ENCODE results near the gene S1PR2. TPM values are rescaled to one million over a fixed set of nuclear protein-coding genes. Genes with fewer than 3 reads are reported as not detected.

Gene S1PR2
- total RNA-seq, 2 experiments from 2014 or later = 14.6 to 17.2 TPM

DNA sequence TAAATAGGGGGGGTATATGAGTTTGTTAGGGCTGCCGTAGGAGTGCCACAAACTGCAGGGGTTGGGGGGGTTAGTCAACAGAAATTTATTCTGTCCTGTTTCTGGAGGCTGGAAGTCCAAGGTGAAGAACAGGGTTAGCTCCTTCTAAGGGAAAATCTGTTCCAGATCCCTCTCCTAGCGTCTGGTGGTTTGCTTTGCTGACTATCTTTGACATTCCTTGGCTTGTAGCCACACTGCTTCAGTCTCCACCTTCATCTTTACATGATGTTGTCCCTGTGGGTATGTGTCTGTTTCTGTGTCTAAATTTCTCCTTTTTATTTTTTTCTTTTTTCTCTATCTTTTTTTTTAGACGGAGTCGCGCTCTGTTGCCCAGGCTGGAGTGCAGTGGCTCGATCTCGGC is 31.6 kb upstream of the S1PR2 start:
- Histone ChIP-seq H3K27ac (ENCODE audit: low read depth in 1 of 2, low read length in 2 of 2) (no peak overlapping the region), H3K27me3 (ENCODE audit: control insufficient read depth in 1 of 2, insufficient read depth in 2 of 2, low read length in 2 of 2) (no peaks in the 10 kb centered on the region), H3K4me3 (ENCODE audit: low read length) (no peak overlapping the region), H3K36me3 (ENCODE audit: insufficient read depth, low read length) (peaks cover 10% of the 10 kb centered on the region), H3K9me3 (ENCODE audit: control insufficient read depth in 1 of 2, insufficient read depth in 1 of 2, low read length in 2 of 2) (no peaks in the 10 kb centered on the region), H3K4me1 (ENCODE audit: insufficient read depth, low read length) (peaks cover 20% of the 10 kb centered on the region)
- CTCF ChIA-PET = interaction anchor here (0.9 kb wide), 1 partner anchor 128 kb away, joined by 5 read pairs; no protein-coding TSS in a partner anchor
- POLR2A ChIA-PET = no interaction called here
- Mint-ChIP-seq H3K4me3 (no peak overlapping the region), H3K27me3 (no peaks in the 10 kb centered on the region), H3K27ac (no peak overlapping the region), H3K36me3 (ENCODE audit: low read depth) (peaks cover 15% of the 10 kb centered on the region), H3K9me3 (no peaks in the 10 kb centered on the region), H3K4me1 (ENCODE audit: low read depth) (peaks cover 6% of the 10 kb centered on the region)
- ATAC-seq (ENCODE audit: poor library complexity) (no peak), DNase-seq (no peak)
- TF ChIP-seq, protein P1, sequence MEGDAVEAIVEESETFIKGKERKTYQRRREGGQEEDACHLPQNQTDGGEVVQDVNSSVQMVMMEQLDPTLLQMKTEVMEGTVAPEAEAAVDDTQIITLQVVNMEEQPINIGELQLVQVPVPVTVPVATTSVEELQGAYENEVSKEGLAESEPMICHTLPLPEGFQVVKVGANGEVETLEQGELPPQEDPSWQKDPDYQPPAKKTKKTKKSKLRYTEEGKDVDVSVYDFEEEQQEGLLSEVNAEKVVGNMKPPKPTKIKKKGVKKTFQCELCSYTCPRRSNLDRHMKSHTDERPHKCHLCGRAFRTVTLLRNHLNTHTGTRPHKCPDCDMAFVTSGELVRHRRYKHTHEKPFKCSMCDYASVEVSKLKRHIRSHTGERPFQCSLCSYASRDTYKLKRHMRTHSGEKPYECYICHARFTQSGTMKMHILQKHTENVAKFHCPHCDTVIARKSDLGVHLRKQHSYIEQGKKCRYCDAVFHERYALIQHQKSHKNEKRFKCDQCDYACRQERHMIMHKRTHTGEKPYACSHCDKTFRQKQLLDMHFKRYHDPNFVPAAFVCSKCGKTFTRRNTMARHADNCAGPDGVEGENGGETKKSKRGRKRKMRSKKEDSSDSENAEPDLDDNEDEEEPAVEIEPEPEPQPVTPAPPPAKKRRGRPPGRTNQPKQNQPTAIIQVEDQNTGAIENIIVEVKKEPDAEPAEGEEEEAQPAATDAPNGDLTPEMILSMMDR (IDR thresholded peaks at IDR 0.05) = no peak
- intact Hi-C loops (cut with DNase I, micrococcal nuclease) = no loop called here

DNA sequence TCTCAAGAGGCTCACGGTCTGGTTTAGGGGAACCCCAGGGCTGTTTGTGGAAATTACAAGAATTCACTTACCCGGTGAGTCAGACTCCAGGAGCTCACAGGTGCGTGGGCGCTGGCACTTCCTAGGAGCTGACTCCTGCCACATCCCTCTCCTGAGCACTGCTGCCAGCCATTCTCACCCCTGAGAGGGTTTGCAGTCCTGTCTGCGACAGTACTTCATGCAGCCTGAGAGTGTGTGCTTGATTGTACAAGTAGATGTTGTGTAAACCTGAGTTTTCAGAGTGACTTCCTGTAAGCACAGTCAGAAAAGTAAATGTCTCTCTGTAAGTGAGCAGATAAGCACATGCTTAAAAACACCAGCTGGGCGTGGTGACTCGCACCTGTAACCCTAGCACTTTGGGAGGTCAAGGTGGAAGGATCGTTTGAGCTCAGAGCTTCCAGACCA is 29.0 kb upstream of the S1PR2 start:
- Histone ChIP-seq H3K27ac (ENCODE audit: low read depth in 1 of 2, low read length in 2 of 2) (no peak overlapping the region), H3K4me3 (ENCODE audit: low read length) (no peak overlapping the region), H3K27me3 (ENCODE audit: control insufficient read depth in 1 of 2, insufficient read depth in 2 of 2, low read length in 2 of 2) (no peaks in the 10 kb centered on the region), H3K9me3 (ENCODE audit: control insufficient read depth in 1 of 2, insufficient read depth in 1 of 2, low read length in 2 of 2) (no peaks in the 10 kb centered on the region), H3K4me1 (ENCODE audit: insufficient read depth, low read length) (peaks cover 20% of the 10 kb centered on the region), H3K36me3 (ENCODE audit: insufficient read depth, low read length) (peaks cover 31% of the 10 kb centered on the region)
- ATAC-seq (ENCODE audit: poor library complexity) (peak; percentile 21), DNase-seq (peak in 4 of 14 experiments; percentile 12 to 54 (median 26))
- intact Hi-C loops (cut with DNase I, micrococcal nuclease) = no loop called here
- ChIA-PET POLR2A (interaction anchor here (1.6 to 2.7 kb wide), 3 partner anchors 11 to 131 kb away, joined by 7 to 18 read pairs (median 10); partner anchors contain the start of genes ICAM1 and TYK2), CTCF (interaction anchor here (0.6 to 4.4 kb wide), 9 partner anchors 9 to 442 kb away, joined by 3 to 56 read pairs (median 6); no protein-coding TSS in a partner anchor)
- TF ChIP-seq, protein P1 (IDR thresholded peaks at IDR 0.05) = no peak
- Mint-ChIP-seq H3K4me1 (ENCODE audit: low read depth) (peaks cover 16% of the 10 kb centered on the region), H3K4me3 (no peak overlapping the region), H3K27me3 (no peaks in the 10 kb centered on the region), H3K27ac (no peak overlapping the region), H3K36me3 (ENCODE audit: low read depth) (peaks cover 41% of the 10 kb centered on the region), H3K9me3 (no peaks in the 10 kb centered on the region)

DNA sequence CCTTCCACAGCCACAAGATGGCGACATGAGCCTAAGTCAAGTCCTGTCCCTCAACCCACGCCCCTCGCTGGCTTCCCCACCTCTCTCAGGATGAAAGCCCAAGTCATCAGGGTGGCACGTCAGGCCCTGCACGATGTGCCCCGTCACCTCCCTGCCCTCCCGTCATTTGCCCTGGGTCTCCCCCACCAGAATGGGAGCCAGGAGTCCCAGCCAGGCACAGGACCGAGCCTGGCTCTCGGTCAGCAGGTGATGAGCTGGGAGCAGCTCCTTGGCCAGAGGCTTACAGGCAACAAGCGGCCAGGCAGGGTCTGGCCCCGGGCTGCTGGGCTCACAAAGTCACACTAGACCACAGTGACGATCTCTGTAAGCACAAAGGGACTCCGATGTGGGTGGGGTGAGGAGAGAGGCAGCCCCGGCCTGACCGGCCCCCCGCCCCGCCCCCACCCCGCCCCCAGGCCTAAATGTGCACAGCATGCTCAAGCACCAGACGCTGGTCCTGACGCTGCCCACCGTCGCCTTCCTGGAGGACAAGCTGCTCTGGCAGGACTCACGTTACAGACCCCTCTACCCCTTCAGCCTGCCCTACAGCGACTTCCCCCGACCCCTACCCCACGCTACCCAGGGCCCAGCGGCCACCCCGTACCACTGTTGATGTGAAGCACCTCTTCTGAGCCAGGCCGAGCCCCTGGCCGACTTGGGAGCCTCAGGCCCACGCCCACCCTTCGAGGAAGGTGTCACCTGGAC is 28.2 kb upstream of the S1PR2 start:
- DNase-seq = peak; percentile 74 to 95 (median 82)
- CTCF ChIA-PET = interaction anchor here (0.6 to 4.4 kb wide), 24 partner anchors 9 to 443 kb away, joined by 3 to 56 read pairs (median 4); partner anchors contain the start of genes CDC37, ICAM1, ICAM5 and OLFM2
- no peak overlapping the region for H3K27ac ChIP-seq (ENCODE audit: low read depth in 1 of 2, low read length in 2 of 2)
- no peaks in the 10 kb centered on the region for H3K9me3 Mint-ChIP-seq
- H3K36me3 Mint-ChIP-seq (ENCODE audit: low read depth) = peaks cover 49% of the 10 kb centered on the region
- peaks cover 20% of the 10 kb centered on the region for H3K4me1 ChIP-seq (ENCODE audit: insufficient read depth, low read length)
- no peaks in the 10 kb centered on the region for H3K27me3 Mint-ChIP-seq
- no peak overlapping the region for H3K4me3 Mint-ChIP-seq
- TF ChIP-seq, protein P1 (IDR thresholded peaks at IDR 0.05) = peak; percentile 56
- intact Hi-C loops (cut with DNase I, micrococcal nuclease) = loop anchor here (2.0 to 10.0 kb wide), 2 partner anchors 129 to 425 kb away; partner anchors contain the start of gene PIN1 (in 1 of the 2)
- H3K36me3 ChIP-seq (ENCODE audit: insufficient read depth, low read length) = peaks cover 39% of the 10 kb centered on the region
- no peak overlapping the region for H3K4me3 ChIP-seq (ENCODE audit: low read length)
- POLR2A ChIA-PET = interaction anchor here (1.0 to 2.7 kb wide), 5 partner anchors 12 to 132 kb away, joined by 3 to 18 read pairs (median 8); partner anchors contain the start of genes ICAM1 and TYK2
- peak; percentile 92 for ATAC-seq (ENCODE audit: poor library complexity)
- no peaks in the 10 kb centered on the region for H3K27me3 ChIP-seq (ENCODE audit: control insufficient read depth in 1 of 2, insufficient read depth in 2 of 2, low read length in 2 of 2)
- H3K9me3 ChIP-seq (ENCODE audit: control insufficient read depth in 1 of 2, insufficient read depth in 1 of 2, low read length in 2 of 2) = no peaks in the 10 kb centered on the region
- H3K4me1 Mint-ChIP-seq (ENCODE audit: low read depth) = peaks cover 16% of the 10 kb centered on the region
- peak overlapping the region; percentile 47 for H3K27ac Mint-ChIP-seq

Data from CD4-positive, alpha-beta T cell (primary cell).